ENCODE measurements around the gene MEF2D. TPM values are rescaled to one million over a fixed set of nuclear protein-coding genes. Genes with fewer than 3 reads are reported as not detected.

MEF2D gene
- total RNA-seq, 3 donors from 2014 or later, result 56.8 to 103 (median 61.9) TPM

- no peak for DNase-seq
- ATAC-seq, result no peak
- Histone ChIP-seq H3K4me1 (ENCODE audit: low read depth) (peaks cover 21% of the 10 kb centered on the region), H3K4me3 (no peak overlapping the region), H3K9me3 (no peaks in the 10 kb centered on the region), H3K36me3 (ENCODE audit: low read depth) (no peaks in the 10 kb centered on the region)
- TF ChIP-seq CTCF (IDR thresholded peaks at IDR 0.05), result no peak
- intact Hi-C loops (cut with DNase I, micrococcal nuclease), result no loop called here
These were observed 76.9 kb downstream of the MEF2D start for GRCh38 chr1:156423422-156424352.

- no peak for ATAC-seq
- Histone ChIP-seq H3K4me3 (no peak overlapping the region), H3K4me1 (ENCODE audit: low read depth) (peaks cover 21% of the 10 kb centered on the region), H3K36me3 (ENCODE audit: low read depth) (no peaks in the 10 kb centered on the region), H3K9me3 (no peaks in the 10 kb centered on the region)
- intact Hi-C loops (cut with DNase I, micrococcal nuclease), result no loop called here
- TF ChIP-seq CTCF (IDR thresholded peaks at IDR 0.05), result no peak
- no peak for DNase-seq
These were observed 77.9 kb downstream of the MEF2D start for GRCh38 chr1:156422602-156423091.

- peaks cover 21% of the 10 kb centered on the region for H3K4me1 ChIP-seq (ENCODE audit: low read depth)
- intact Hi-C loops (cut with DNase I, micrococcal nuclease), result no loop called here
- no peaks in the 10 kb centered on the region for H3K36me3 ChIP-seq (ENCODE audit: low read depth)
- DNase-seq, result no peak
- H3K9me3 ChIP-seq, result no peaks in the 10 kb centered on the region
- TF ChIP-seq CTCF (IDR thresholded peaks at IDR 0.05), result no peak
- no peak for ATAC-seq
- no peak overlapping the region for H3K4me3 ChIP-seq
These were observed 78.5 kb downstream of the MEF2D start for GRCh38 chr1:156421939-156422601.

- Histone ChIP-seq H3K36me3 (ENCODE audit: low read depth) (no peaks in the 10 kb centered on the region), H3K4me3 (no peak overlapping the region), H3K4me1 (ENCODE audit: low read depth) (peaks cover 21% of the 10 kb centered on the region), H3K9me3 (no peaks in the 10 kb centered on the region)
- peak; percentile 94 for ATAC-seq
- no peak for TF ChIP-seq CTCF (IDR thresholded peaks at IDR 0.05)
- intact Hi-C loops (cut with DNase I, micrococcal nuclease), result no loop called here
- peak; percentile 78 to 82 (median 80) for DNase-seq
These were observed 79.3 kb downstream of the MEF2D start for GRCh38 chr1:156421062-156421938.
